ENCODE measurements around the gene ARCN1. TPM values are rescaled to one million over a fixed set of nuclear protein-coding genes. Genes with fewer than 3 reads are reported as not detected.

The ARCN1 gene
- total RNA-seq, 1 donor from 2014 or later, result 201 TPM

DNA sequence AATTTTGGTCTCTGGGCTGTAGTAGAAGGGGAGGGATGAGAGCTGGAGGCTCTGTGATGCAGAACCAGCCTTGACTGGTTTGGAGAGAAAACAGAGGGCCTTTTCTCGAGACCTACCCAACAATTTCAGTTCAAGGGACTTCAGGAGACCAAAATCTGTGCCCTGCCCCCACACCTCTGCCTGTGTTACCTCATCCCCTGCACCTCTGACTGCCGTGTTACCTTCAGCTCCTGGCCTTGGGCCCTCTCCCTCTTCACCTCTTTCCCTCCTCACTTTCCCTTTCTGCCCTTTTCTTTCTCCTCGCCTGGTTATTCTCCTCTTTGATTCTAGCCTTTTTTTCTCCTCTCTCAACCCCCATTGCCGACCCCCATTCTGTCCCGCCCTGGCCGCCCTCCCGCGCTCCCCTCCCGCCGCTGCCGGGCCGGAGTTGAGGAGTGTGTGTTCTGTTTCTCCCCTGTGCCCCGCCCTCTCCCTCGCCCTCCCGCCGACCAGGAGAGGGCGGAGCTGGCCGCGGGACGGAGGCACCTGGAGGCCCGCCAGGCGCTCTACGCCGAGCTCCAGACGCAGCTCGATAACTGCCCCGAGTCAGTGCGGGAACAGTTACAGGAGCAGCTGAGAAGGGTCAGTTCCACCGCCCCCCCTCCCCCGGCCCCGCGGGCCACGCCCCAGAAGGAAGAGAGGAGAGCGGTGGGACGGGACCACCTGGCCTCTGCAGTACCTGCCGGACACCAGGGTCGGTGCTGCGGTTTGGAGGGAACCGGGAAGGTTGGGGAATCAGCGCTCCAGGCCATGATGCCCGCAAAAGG is 62.4 kb downstream of the ARCN1 start:
- Mint-ChIP-seq H3K9me3 (ENCODE audit: unreplicated experiment) (no peaks in the 10 kb centered on the region), H3K27me3 (ENCODE audit: unreplicated experiment) (no peaks in the 10 kb centered on the region), H3K4me3 (ENCODE audit: unreplicated experiment) (no peak overlapping the region), H3K27ac (ENCODE audit: unreplicated experiment) (peak overlapping the region; percentile 31), H3K4me1 (ENCODE audit: unreplicated experiment) (peaks cover 3% of the 10 kb centered on the region), H3K36me3 (ENCODE audit: unreplicated experiment) (peaks cover 41% of the 10 kb centered on the region)
- no peak for DNase-seq (ENCODE audit: extremely low spot score, unreplicated experiment)
- TF ChIP-seq, protein P1, sequence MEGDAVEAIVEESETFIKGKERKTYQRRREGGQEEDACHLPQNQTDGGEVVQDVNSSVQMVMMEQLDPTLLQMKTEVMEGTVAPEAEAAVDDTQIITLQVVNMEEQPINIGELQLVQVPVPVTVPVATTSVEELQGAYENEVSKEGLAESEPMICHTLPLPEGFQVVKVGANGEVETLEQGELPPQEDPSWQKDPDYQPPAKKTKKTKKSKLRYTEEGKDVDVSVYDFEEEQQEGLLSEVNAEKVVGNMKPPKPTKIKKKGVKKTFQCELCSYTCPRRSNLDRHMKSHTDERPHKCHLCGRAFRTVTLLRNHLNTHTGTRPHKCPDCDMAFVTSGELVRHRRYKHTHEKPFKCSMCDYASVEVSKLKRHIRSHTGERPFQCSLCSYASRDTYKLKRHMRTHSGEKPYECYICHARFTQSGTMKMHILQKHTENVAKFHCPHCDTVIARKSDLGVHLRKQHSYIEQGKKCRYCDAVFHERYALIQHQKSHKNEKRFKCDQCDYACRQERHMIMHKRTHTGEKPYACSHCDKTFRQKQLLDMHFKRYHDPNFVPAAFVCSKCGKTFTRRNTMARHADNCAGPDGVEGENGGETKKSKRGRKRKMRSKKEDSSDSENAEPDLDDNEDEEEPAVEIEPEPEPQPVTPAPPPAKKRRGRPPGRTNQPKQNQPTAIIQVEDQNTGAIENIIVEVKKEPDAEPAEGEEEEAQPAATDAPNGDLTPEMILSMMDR (IDR thresholded peaks at IDR 0.05), result no peak

DNA sequence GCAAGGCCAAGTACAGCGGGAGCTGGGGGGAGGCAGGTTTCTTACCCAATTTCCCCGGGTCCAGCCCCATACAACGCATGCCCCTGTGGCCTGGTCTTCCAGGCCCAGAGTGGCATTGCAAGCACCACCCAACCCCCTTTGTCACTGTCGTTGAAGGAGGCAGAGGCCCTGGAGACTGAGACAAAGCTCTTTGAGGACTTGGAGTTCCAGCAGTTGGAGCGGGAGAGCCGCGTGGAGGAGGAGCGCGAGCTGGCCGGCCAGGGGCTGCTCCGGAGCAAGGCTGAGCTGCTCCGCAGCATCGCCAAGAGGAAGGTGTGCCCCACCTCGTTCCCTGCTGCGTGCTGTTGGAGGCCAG is 63.0 kb downstream of the ARCN1 start:
- Mint-ChIP-seq H3K27me3 (ENCODE audit: unreplicated experiment) (no peaks in the 10 kb centered on the region), H3K4me1 (ENCODE audit: unreplicated experiment) (peaks cover 3% of the 10 kb centered on the region), H3K9me3 (ENCODE audit: unreplicated experiment) (no peaks in the 10 kb centered on the region), H3K4me3 (ENCODE audit: unreplicated experiment) (no peak overlapping the region), H3K36me3 (ENCODE audit: unreplicated experiment) (peaks cover 45% of the 10 kb centered on the region), H3K27ac (ENCODE audit: unreplicated experiment) (peak overlapping the region; percentile 10)
- TF ChIP-seq, protein P1 (IDR thresholded peaks at IDR 0.05), result no peak
- DNase-seq (ENCODE audit: extremely low spot score, unreplicated experiment), result no peak

DNA sequence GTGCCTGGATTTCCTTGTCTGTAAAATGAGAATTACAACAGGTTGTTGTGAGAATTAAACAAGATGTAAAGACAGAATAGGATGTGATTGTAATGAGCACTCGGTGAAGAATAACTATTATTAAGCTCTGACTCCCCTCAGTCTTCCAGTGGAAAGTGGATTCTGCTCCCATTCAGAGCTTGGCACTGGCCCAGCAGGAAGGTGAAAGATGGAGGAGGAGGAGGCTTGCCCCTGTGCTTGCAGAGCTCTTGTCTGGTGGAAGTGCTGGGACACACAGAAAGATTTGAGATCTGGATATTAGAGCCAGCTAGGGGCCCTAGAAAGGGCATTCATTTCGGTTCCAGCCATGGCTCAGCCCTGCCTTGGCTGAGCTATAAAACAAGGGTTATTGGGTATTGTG is 63.4 kb downstream of the ARCN1 start:
- Mint-ChIP-seq H3K4me3 (ENCODE audit: unreplicated experiment) (no peak overlapping the region), H3K36me3 (ENCODE audit: unreplicated experiment) (peaks cover 45% of the 10 kb centered on the region), H3K4me1 (ENCODE audit: unreplicated experiment) (peaks cover 3% of the 10 kb centered on the region), H3K27me3 (ENCODE audit: unreplicated experiment) (no peaks in the 10 kb centered on the region), H3K9me3 (ENCODE audit: unreplicated experiment) (no peaks in the 10 kb centered on the region), H3K27ac (ENCODE audit: unreplicated experiment) (peak overlapping the region; percentile 10)
- TF ChIP-seq, protein P1 (IDR thresholded peaks at IDR 0.05), result no peak
- no peak for DNase-seq (ENCODE audit: extremely low spot score, unreplicated experiment)

DNA sequence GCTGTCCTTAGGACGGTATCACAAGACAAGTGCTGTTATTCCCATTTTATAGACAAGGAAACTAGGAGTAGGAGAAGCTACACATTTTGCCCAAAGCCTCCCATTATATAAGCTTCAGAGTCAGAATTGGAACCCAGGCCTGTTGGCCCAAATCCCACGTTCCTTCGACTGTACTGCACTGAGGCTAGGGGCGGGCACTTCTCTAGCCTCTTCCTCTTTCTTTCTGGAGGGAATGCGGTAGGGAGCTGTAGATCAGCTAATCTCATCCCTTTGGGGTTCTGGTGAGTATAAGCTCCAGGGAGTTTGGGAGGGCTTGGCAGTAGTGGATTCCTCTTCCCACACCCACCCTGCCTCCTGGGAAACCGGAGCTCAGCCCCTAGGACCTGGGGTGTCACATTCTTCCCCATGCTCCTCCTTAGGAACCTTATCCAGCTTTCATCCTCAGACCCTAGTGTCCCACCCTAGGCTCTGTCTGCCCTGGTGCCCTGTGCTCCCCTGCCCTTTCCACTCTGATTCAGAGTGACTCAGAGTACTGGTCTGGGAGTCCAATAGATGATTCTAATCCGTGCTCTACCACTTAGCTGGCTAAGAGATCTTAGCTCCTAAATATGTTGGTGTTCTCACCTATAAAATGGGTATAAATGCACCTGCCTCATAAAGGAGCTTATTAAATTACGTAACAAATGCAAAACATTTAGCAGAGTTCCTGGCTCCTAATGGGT is 64.5 kb downstream of the ARCN1 start:
- TF ChIP-seq, protein P1 (IDR thresholded peaks at IDR 0.05), result no peak

DNA sequence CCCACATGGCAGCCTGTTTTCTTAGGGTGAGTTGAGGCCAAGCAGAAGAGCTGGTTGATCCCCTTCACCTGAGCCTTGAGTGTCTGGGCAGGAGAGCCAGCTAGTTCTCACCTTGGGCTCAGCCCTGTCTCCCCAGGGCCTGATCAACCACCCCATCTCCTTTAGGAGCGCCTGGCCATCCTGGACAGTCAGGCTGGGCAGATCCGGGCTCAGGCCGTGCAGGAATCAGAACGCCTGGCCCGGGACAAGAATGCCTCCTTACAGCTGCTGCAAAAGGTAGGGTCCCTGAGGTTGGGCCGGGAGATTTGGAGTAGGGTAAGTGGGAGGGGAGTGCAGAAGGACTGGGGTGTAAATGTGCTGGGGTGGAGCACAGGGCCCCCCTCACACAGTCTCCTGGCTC is 66.5 kb downstream of the ARCN1 start:
- Mint-ChIP-seq H3K4me1 (ENCODE audit: unreplicated experiment) (peaks cover 2% of the 10 kb centered on the region), H3K9me3 (ENCODE audit: unreplicated experiment) (no peaks in the 10 kb centered on the region), H3K27ac (ENCODE audit: unreplicated experiment) (no peak overlapping the region), H3K4me3 (ENCODE audit: unreplicated experiment) (no peak overlapping the region), H3K36me3 (ENCODE audit: unreplicated experiment) (peaks cover 29% of the 10 kb centered on the region), H3K27me3 (ENCODE audit: unreplicated experiment) (no peaks in the 10 kb centered on the region)
- no peak for DNase-seq (ENCODE audit: extremely low spot score, unreplicated experiment)
- TF ChIP-seq, protein P1 (IDR thresholded peaks at IDR 0.05), result no peak

More for the DNA sequence above, 64.5 kb downstream of the ARCN1 start:
- H3K4me3 Mint-ChIP-seq (ENCODE audit: unreplicated experiment), result no peak overlapping the region
- H3K9me3 Mint-ChIP-seq (ENCODE audit: unreplicated experiment), result no peaks in the 10 kb centered on the region
- H3K27me3 Mint-ChIP-seq (ENCODE audit: unreplicated experiment), result no peaks in the 10 kb centered on the region
- no peak for DNase-seq (ENCODE audit: extremely low spot score, unreplicated experiment)
- H3K4me1 Mint-ChIP-seq (ENCODE audit: unreplicated experiment), result peaks cover 2% of the 10 kb centered on the region
- H3K36me3 Mint-ChIP-seq (ENCODE audit: unreplicated experiment), result peaks cover 42% of the 10 kb centered on the region
- peak overlapping the region; percentile 6 for H3K27ac Mint-ChIP-seq (ENCODE audit: unreplicated experiment)
